Jurkat, Clone E6-1 (cell line): Measurements from ENCODE around the gene ZNF618.

Experiments
- DNase-seq: peaks from one replicate; pipeline ENCODE4 v3.0.0-alpha.2; 2011; ENCODE audit warnings: low read depth, low spot score
- H3K4me3 ChIP-seq: 2 replicates; pipeline ENCODE4 v1.5.1; 2011; ENCODE audit warnings: mild to moderate bottlenecking, low read length, control low read depth, moderate library complexity

ZNF618 gene

DNA sequence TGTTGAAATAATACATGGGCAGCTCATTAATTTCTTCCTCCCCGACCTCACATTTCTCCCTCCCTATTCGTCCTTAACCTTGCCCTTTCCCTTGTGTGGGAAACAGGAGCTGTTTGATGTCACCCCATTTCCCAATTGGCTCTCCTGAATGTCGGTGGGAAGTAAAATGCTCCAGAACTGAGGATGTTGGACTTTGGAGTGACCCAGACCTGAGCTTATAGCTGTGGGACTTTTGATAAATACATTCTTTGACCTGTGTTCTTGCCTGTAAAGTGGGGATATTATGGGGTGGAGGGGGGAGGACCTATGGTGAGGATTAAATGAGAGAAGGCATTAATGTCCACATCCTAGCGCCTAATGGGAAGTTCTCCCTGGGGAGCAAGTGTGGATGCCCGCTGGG, 91.3 kb downstream of the ZNF618 start:
- DNase-seq, result no peak
- H3K4me3 ChIP-seq, result no peak overlapping the region

DNA sequence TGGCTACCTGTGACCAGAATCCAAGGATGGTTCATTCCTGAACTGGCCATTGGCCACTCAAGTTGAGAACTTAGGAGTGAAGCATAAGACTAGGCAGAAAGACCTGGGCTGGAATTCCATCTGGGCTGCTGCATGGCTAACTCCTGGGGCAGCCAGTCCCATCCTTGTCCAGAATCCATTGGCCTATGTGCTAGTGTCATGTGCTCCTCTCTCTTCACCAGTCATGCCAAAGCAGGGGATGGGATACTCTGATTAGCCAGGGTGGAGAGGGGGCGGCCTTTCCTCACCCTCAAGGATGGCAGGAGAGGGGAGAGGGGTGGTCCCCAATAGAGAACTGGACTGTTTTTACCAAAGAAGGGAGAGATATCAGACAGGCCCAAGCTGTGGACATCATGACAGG, 93.2 kb downstream of the ZNF618 start:
- H3K4me3 ChIP-seq, result no peak overlapping the region
- no peak for DNase-seq

DNA sequence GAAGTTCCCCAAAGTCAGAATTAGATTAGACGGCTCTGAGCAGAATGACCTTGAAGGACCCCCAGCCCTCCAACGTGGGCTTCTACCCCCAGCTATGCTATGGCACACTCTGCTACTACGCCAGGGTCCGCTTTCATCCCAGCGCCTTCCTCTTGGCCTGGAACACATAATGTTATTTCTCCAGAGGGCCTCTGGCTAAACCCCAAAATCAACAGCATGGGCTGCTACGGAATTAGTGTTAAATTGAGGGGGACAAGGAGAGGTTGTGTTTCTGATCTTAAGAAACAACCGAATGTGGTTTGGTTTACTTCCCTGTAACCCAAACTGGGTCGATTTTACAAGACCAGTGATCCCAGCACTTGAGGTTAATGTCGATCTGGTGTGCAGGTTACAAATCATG, 97.1 kb downstream of the ZNF618 start:
- H3K4me3 ChIP-seq, result no peak overlapping the region
- DNase-seq, result no peak

DNA sequence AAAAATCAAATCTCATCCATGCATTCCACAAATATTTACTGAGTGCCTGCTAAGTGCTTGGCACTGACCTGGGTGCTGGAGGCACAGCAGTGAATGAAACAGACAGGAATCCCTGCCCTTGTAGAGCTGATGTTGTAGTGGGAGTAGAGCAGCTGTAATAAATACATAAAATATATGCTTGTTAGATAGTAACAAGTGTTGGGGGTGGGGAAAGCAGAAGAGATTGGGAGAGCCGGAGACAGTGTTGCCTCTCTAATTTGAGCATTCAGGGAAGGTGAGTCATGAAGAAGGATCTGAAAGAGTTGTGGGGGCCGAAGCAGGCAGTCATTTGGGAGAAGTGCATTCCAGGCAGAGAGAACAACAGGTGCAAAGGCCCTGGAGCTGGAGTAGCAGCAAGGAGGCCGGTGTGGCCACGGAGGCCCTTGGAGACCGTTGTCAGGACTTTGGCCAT, 97.9 kb downstream of the ZNF618 start:
- no peak overlapping the region for H3K4me3 ChIP-seq
- DNase-seq, result no peak

DNA sequence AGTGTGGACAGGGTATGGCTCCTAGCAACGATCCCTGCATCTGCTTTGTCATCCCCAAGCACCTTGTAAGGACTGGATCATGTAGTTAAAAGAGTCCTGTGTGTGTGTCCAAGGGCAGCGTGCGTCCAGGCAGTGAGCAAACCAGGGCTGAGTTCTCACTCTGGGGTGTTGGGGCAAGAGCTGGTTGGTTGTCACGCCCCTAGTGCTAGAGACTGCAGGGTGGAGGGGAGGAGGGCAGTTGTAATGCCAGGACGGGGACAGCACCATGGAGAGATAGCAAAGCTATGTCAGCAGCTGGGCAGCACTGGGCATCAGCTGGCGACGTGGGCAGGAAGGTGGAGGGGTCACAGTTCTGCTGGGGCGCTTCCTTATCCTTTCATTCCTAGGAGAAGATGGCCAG, 100.8 kb downstream of the ZNF618 start:
- no peak for DNase-seq

DNA sequence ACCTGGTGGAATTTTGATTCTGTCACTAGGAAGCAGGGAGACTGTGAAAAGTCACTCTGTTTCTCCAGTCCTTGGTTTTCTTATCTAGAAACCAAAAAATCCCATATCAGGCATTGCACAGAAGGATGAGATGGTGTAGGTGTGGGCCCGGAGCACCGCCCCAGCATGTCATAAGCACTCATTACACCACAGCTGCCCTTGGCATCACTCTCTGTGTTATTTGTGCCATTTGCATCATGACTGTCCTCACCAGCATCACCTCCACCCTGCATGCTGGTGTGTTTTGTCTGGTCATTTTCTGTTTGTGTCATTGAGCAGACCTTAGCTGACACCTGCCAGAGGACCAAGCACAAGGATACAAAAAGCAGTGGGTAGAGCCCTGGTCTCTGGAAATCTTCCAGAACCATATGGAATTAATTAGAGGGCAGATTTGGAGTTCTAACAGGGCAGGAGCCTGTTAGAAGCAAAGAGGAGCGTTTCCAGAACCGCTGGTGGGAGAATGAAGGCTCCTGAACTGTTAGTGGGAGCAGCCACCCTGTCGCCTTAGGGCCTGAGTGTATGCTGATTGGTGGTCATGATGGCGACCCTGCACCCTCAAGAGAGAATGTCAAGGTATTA, 102.7 kb downstream of the ZNF618 start:
- DNase-seq, result no peak
- H3K4me3 ChIP-seq, result no peak overlapping the region

More for the DNA sequence above, 100.8 kb downstream of the ZNF618 start:
- no peak overlapping the region for H3K4me3 ChIP-seq

DNA sequence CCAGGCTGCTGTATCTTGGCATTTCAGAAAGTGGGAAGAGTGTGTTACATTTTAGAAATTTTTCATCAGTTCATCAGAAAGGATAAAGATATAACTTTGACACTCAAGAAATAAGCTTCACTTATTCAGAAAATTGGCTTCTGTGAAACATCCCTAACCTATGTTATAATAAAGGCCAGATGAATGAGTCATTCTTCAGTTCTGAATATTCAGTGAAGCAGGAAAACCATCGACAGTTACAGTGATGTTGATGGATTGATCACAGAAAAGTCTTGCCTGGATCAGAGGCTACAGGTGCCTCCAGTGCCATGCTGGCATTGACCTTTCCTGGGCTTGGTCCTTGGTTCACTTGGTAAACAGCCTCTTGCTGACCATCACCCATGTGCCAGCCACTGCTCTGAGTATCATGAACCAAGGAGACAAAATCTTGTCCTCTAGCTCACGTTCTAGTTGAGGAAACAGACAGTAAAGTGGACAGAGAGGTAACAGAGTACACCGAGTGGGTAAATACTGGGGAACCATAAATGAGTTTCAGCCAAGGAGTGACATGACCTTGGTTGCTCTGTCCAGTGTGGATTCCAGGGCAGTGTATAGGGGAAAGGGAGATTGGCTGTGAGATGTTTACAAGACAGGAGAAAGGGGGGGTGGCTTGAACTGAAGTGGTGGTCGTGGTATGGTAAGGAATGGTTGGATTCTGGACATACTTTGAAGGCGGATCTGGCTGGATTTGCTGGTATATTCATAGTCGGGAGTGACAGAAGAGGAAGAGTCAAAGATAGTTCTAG, 103.4 kb downstream of the ZNF618 start:
- DNase-seq, result no peak
- no peak overlapping the region for H3K4me3 ChIP-seq

DNA sequence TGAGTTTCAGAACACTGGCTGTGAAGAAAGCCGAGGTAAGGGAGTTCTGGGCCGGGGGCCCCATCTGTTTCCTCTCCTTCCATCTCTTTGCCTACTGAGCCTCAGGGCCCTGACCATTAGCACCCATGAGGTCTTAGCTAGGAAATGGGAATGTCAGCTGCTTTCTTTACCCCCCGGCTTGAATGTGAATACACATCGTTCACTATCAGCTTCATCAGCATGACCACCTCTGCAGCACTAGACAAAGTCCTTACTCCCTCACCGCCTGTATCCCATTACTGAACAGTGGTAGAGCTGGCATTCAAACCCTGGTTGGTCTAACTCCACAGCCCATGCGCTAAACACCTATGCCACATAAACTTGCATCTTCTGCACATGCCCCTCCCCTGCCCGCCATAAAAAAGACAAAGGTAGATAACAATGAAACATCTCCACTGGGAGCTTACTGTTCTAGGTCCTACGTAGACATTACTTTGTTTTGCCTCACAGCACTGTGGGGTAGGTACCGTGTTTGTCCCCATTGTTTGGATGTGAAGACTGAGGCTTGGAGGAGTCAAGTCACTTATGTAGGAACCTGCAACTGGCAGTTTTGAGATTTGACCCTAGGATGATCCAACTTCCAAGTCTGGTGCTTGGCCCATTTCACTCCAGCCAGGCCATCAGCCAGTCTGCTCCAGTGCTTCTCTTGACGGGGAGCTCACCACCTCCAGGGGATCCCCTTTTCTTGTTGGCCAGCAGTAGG, 108.7 kb downstream of the ZNF618 start:
- DNase-seq, result no peak
- H3K4me3 ChIP-seq, result no peak overlapping the region

DNA sequence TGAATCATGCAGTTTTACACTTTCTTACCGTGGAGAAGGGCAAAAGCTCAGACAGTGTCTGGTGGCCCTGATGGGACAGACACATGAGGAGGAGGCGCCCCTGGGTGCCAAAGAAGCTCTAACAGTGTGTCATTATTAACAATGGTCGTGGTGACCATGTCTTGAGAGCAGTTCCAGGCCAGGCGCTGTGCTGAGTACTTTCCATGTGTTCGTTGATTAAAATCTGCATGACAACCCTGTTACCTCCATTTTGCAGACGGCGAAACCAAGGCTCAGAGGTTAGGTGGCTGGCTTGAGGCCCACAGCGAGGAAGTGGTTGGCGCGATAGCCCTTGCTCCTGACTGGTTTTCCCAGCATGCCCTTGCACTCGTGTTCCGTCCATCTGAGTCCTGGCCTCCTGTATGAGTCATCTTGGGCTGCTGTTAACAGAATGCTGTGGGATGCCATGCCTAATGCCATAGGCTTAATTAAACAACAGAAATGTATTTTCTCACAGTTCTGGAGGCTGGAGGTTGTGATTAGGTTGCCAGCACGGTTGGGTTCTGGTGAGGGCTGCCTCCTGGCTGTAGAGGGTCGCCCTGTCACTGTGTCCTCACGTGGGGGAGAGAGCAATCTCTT, 110.0 kb downstream of the ZNF618 start:
- DNase-seq, result no peak
- no peak overlapping the region for H3K4me3 ChIP-seq

DNA sequence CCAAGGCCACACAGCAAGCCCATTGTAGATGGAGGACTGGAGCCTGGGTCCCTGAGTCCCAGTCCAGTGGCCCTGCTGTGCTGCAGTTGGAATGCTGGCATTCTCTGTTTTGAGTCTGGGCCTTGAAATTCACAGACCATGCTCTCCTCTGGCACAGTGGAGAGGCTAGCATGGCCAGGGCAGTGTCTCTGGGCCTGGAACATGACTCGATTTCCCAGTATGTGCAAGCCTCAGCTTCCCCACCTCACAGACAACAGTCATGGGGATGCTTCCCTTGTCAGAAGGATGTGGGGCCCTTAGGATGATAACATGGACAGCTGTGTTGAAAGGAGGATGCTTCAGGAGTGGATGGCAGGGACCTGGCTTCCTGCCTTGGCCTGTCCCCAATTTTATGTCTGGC, 110.8 kb downstream of the ZNF618 start:
- no peak for DNase-seq
- H3K4me3 ChIP-seq, result no peak overlapping the region

DNA sequence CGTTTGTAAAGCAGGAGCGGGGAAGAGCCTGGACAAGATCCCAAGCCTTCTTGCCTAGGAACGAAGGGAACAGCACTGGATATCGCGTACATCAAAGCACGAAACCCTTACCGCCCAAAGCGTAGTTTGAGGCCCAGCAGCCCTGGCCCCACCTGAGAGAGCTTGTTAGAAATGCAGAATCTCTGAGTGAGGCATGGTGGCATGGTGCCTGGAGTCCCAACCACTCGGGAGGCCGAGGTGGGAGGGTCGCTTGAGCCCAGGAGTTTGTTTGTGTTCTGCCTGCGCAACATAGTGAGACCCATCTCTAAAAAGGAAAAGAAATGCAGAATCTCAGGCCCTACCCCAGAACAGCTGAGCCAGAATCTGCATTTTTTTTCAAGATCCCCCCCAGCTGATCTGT, 111.4 kb downstream of the ZNF618 start:
- no peak overlapping the region for H3K4me3 ChIP-seq
- DNase-seq, result no peak

DNA sequence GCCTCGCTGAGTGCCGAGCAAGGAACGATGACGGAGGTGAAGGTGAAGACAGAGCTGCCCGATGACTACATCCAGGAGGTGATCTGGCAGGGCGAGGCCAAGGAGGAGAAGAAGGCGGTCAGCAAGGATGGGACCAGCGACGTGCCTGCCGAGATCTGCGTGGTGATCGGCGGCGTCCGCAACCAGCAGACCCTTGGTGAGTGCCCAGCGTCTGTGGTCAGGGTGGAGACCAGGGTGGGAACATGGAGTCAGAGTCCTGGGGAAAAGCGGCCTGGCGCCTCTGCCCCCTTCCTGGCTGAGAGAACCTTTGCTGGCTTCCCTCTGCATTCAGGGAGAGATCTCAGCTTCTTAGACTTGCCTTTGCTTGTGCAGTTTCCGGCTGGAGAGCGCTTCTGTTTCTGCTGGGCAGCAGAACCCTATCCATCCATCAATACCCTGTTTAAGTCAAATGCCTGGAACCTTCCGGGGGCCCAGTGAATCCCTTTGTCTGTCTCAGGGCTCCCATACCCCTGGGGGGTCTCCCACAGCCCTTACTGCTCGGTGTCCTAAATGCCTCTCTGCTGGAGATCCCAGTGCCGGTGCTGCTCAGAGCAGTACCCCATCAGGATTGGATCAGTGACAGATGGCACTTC, 112.4 kb downstream of the ZNF618 start:
- no peak for DNase-seq
- no peak overlapping the region for H3K4me3 ChIP-seq

DNA sequence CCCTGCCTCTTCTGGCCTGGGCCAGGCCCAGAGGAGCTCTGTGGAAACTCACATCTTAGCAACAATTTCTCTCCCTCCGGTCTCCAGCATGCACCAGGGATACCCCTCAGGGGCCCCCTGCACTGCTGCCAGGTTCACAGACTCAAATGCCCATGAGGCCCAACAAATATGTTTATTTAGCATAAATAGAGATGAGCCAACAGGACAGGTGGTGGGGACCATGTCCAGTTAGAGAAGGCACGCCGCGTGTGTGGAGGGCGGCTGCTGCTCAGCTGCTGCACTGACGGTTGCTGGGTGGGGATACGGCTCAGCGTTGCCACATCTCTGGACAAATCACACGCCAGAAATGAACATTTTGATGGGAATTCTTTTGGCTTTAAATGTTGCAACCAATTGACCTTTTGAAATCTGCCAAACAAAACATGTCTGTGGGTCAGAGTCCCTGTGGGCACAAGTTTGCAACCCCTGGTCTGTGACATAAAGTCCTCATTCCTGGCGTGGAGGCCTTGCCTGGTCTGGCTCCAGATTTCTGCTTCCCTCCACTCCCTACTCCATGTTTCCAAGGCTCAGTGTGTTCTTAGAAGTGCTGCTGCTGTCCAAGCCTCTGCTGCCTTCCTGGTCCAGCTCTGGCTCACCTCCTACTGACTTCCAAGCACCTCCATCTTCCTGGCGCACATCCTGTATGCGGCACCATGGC, 113.1 kb downstream of the ZNF618 start:
- DNase-seq, result no peak

DNA sequence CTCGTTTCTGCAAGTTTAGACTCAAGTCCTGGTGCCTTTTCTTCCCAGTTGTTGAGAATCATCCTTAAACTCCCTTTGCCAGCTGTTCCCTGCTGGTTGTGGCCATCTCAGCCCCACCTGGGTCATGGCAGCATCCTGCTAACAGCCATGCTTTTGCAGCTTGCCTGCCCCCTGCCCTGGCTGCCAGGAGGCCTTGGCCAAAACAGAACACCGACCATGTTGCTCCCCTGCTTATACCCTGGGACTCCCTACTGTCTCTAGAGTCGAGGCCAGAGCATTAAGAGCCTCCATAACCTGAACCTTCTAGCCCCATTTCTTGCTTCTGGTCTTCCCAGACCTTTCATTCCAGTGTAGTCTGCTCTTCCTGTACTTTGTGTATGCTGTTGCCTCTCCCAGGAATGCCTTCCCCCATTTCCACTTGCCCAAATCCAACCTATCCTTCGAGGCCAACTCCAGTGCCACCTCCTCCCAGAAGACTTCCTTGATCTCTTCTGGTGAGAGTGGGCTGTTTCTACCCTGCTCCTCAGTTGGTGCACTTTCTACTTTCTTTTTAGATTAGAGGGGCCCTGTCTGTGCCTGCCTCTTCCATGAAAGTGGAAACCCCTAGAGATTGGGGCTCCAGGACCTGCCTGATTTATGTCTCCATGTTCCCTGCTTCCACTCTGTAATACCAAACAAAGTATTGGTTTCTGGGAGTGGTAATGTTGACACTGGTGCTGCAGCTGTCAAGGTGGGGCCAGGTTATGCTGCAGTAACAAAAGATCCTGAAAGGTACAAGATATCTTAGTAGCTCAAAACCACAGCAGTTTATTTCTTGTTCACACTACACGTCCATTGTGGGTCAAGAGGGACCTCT, 113.8 kb downstream of the ZNF618 start:
- H3K4me3 ChIP-seq, result no peak overlapping the region

More for the DNA sequence above, 113.1 kb downstream of the ZNF618 start:
- H3K4me3 ChIP-seq, result no peak overlapping the region

DNA sequence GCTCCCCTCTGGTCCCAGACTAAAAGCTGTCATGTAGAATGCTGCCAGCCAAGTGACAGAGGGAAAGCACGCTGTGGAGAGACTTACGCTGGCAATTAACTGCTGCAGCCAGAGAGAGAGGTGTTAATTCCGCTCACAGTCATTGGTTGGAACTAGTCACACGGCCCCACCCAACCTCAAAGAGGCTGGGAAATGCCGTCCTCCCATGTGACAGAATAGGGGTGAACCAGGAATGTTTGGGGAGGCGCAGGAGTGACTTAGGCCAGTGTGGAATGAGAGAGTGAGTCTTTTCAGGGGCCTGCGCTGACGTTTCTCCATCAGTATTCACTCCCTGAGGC, 114.4 kb downstream of the ZNF618 start:
- DNase-seq, result no peak
- H3K4me3 ChIP-seq, result no peak overlapping the region

More for the DNA sequence above, 113.8 kb downstream of the ZNF618 start:
- DNase-seq, result no peak

DNA sequence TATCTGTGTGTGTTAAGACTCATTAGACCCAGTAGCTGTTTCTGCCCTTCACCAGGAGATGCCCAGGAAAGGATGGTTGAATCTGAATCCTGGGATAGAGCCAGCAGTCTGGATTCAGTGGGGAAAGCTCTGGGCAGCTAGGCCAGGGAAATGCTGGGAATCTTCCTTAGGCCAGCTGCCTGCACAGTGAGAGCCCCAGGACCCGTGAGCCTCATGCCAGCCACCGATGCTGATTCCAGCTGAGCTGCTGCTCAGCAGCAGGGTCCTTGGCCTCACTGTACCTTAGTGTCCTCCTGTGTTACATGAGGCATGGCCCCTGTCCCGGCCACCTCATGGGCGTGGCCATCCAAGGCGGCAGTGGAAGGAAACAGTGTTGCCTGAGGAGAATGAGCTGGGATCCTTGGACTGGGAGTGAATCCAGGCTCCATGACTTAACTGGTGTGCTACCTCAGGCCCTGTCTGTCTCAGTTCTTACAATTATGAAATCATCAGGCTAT, 114.9 kb downstream of the ZNF618 start:
- DNase-seq, result no peak
- H3K4me3 ChIP-seq, result no peak overlapping the region

DNA sequence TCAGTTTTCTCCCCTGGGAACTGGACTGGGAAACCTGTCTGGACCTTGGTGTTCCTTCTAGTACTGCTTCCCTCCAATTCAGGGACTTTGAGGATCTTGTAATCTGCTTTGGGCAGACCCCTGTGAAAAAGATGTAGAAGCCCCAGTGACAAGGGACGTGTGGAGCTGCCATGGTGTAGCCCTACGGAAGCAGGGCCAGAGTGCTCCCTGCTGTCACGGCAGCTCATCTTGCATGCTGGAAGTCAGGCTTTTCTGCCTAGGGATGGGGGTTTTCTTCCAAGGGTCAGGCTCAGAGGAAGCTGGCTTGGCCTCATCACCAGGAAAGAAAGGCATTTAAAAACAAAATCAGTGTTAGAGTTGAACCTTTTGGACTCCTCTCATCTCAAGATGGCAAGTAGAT, 115.6 kb downstream of the ZNF618 start:
- DNase-seq, result no peak
- no peak overlapping the region for H3K4me3 ChIP-seq
